ENCODE measurements around the gene SARS2.

SARS2 gene

DNA sequence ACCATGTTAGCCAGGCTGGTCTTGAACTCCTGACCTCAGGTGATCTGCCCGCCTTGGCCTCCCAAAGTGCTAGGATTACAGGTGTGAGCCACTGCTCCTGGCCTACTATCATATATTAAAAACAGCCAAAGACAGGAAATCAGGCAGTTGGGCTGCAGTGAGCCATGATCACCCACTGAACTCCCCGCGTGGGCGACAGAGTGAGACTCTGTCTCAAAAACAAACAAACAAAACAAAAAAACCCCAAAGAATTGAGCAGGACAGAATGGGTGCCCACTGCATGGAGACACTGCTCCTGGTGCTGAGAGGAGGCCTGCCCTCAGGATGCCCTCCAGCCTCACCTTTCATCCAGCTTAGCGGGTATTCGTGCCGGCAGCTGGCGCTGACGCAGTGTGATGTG, 47.3 kb downstream of the SARS2 start:
- Histone ChIP-seq H3K4me1 (ENCODE audit: insufficient read depth, low read length, severe bottlenecking) (peaks cover 12% of the 10 kb centered on the region), H3K79me2 (ENCODE audit: insufficient read depth, low read length) (no peaks in the 10 kb centered on the region), H3K9me3 (ENCODE audit: low read length) (no peaks in the 10 kb centered on the region), H2AFZ (ENCODE audit: low read length) (no peak overlapping the region), H3K9ac (ENCODE audit: low read length) (no peak overlapping the region), H3K36me3 (ENCODE audit: insufficient read depth, low read length) (no peaks in the 10 kb centered on the region), H3K4me2 (ENCODE audit: low read length) (no peak overlapping the region), H4K20me1 (ENCODE audit: insufficient read depth, low read length) (no peaks in the 10 kb centered on the region), H3K4me3 (ENCODE audit: low read depth, low read length, poor library complexity, severe bottlenecking) (no peak overlapping the region), H3F3A (ENCODE audit: insufficient read depth, low read length) (no peaks in the 10 kb centered on the region), H3K9me2 (ENCODE audit: low read depth, low read length) (no peaks in the 10 kb centered on the region), H3K27me3 (ENCODE audit: insufficient read depth, low read length) (no peaks in the 10 kb centered on the region), H3K27ac (ENCODE audit: low read depth, low read length, poor library complexity, severe bottlenecking) (no peak overlapping the region)
- TF ChIP-seq EZH2 (IDR thresholded peaks at IDR 0.05; ENCODE audit: borderline replicate concordance, low read length) (no peak), CTCF (IDR thresholded peaks at IDR 0.05; ENCODE audit: low read length) (no peak)

DNA sequence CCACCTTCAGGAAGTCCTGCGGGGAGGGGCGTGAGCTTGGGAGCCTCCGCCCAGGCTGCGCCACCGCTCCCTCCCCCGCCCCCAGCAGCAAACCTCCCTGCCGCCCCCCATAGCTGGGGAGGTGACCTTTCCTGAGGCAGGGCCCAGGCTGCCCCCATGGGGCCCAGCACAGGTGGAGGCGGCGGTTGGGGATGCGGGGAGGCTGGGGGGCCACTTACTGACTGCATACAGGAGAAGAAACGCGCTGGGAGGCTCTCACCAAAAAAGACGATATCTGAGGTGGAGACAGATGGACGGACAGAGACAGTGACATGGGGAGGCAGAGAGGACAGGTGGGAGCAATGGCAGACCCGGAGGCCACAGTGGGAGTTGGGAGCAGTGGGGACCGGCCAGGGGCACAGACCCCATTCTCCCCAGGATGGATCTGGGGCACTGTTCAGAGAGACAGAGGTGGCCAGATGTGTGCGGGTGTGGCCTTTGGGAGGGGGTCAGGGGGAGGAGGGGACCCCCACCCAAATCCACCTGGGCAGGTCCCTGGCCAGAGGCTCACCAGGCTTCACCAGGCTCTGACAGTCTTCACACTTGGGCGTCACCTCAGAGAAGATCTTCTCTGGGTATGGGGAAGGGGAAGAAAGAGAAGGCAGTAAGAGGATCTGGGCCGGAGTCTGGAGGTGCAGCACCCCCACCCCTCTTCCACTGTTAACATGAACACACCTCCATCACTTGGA, 49.5 kb downstream of the SARS2 start:
- no peak overlapping the region for H3K4me2 ChIP-seq (ENCODE audit: low read length)
- no peak overlapping the region for H2AFZ ChIP-seq (ENCODE audit: low read length)
- no peaks in the 10 kb centered on the region for H3K27me3 ChIP-seq (ENCODE audit: insufficient read depth, low read length)
- H3K4me1 ChIP-seq (ENCODE audit: insufficient read depth, low read length, severe bottlenecking) = peaks cover 30% of the 10 kb centered on the region
- no peak overlapping the region for H3K4me3 ChIP-seq (ENCODE audit: low read depth, low read length, poor library complexity, severe bottlenecking)
- TF ChIP-seq EZH2 (IDR thresholded peaks at IDR 0.05; ENCODE audit: borderline replicate concordance, low read length) (no peak), CTCF (IDR thresholded peaks at IDR 0.05; ENCODE audit: low read length) (no peak)
- H3F3A ChIP-seq (ENCODE audit: insufficient read depth, low read length) = no peaks in the 10 kb centered on the region; the same call in 1 of the 2 replicates
- H4K20me1 ChIP-seq (ENCODE audit: insufficient read depth, low read length) = no peaks in the 10 kb centered on the region
- no peaks in the 10 kb centered on the region for H3K9me2 ChIP-seq (ENCODE audit: low read depth, low read length)
- no peak overlapping the region for H3K27ac ChIP-seq (ENCODE audit: low read depth, low read length, poor library complexity, severe bottlenecking)
- no peaks in the 10 kb centered on the region for H3K79me2 ChIP-seq (ENCODE audit: insufficient read depth, low read length)
- no peaks in the 10 kb centered on the region for H3K9me3 ChIP-seq (ENCODE audit: low read length)
- no peaks in the 10 kb centered on the region for H3K36me3 ChIP-seq (ENCODE audit: insufficient read depth, low read length)
- H3K9ac ChIP-seq (ENCODE audit: low read length) = no peak overlapping the region

DNA sequence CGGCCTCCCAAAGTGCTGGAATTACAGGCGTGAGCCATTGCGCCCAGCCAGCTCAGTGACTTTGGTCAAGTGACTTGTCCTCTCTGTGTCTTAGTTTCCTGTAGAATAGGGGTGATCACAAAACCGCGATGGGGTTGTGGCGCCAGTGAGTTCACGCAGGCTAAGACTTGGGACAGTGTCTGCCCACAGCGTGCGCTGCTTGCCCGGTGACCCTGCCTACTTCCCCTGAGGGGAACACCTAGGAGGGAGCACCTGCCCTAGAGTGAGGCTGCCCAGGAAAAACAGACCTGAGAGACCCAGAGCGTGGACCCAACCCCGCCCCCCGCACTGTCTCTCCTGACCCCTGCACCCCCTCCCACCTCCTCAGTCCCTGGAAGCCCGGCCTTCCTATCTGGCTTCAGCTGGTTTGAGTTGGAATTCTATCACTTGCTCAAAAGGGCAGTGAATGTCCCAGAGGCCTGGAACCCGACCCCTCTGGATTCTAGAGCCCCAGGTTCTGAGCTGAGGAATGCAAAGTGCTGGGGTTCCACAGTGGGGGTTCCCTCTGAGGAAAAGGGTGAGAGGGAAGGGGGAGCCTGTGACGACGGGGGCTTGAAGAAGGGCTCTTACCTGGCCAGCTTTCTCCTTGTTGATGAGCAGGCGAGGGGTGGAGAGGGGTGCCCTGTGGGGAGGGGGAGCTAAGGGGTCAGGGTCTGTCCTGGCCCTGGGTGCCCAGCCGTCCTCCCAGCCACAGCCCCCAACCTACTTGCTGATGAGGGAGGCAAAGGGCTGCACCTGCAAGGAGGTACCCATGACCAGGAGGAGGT, 50.3 kb downstream of the SARS2 start:
- Histone ChIP-seq H3K4me2 (ENCODE audit: low read length) (no peak overlapping the region), H3K9ac (ENCODE audit: low read length) (no peak overlapping the region)

More for the DNA sequence above, 50.3 kb downstream of the SARS2 start:
- Histone ChIP-seq H3K27me3 (ENCODE audit: insufficient read depth, low read length) (no peaks in the 10 kb centered on the region), H3K9me3 (ENCODE audit: low read length) (no peaks in the 10 kb centered on the region), H2AFZ (ENCODE audit: low read length) (no peak overlapping the region), H3F3A (ENCODE audit: insufficient read depth, low read length) (no peaks in the 10 kb centered on the region; the same call in 1 of the 2 replicates), H3K4me1 (ENCODE audit: insufficient read depth, low read length, severe bottlenecking) (peaks cover 30% of the 10 kb centered on the region), H3K36me3 (ENCODE audit: insufficient read depth, low read length) (no peaks in the 10 kb centered on the region), H3K9me2 (ENCODE audit: low read depth, low read length) (no peaks in the 10 kb centered on the region), H3K79me2 (ENCODE audit: insufficient read depth, low read length) (no peaks in the 10 kb centered on the region), H4K20me1 (ENCODE audit: insufficient read depth, low read length) (no peaks in the 10 kb centered on the region), H3K27ac (ENCODE audit: low read depth, low read length, poor library complexity, severe bottlenecking) (no peak overlapping the region), H3K4me3 (ENCODE audit: low read depth, low read length, poor library complexity, severe bottlenecking) (no peak overlapping the region)
- no peak for TF ChIP-seq EZH2 (IDR thresholded peaks at IDR 0.05; ENCODE audit: borderline replicate concordance, low read length)
- TF ChIP-seq CTCF (IDR thresholded peaks at IDR 0.05; ENCODE audit: low read length) = no peak

All from OCI-LY1 (cell line).